ENCODE data around the gene GALNT13. TPM values are rescaled to one million over a fixed set of nuclear protein-coding genes. Genes with fewer than 3 reads are reported as not detected.

The GALNT13 gene
- total RNA-seq, 1 donor: 1.7 TPM

DNA sequence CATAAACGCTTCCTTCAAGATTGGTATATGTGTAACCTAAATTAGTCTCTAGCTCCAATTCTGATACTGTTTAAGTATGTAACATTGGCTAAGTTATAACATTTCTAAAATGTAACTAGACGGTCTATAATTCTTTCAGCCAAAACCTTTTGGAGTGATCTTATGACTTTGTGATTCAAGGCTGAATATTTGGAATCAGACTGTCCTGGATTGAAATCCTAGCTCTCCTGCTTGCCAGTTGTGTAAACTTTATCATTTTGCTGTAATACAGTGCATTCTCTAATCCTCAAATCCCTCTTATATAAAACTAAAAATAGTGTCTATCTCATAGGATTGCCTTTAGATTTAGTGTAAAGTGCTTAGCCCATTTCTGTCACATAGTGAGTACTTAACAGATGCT lies 489.6 kb downstream of the GALNT13 start:
- H3K4me3 ChIP-seq (ENCODE audit: low read depth, low read length): no peak overlapping the region
- DNase-seq (ENCODE audit: low read depth): no peak
- TF ChIP-seq, protein P1, sequence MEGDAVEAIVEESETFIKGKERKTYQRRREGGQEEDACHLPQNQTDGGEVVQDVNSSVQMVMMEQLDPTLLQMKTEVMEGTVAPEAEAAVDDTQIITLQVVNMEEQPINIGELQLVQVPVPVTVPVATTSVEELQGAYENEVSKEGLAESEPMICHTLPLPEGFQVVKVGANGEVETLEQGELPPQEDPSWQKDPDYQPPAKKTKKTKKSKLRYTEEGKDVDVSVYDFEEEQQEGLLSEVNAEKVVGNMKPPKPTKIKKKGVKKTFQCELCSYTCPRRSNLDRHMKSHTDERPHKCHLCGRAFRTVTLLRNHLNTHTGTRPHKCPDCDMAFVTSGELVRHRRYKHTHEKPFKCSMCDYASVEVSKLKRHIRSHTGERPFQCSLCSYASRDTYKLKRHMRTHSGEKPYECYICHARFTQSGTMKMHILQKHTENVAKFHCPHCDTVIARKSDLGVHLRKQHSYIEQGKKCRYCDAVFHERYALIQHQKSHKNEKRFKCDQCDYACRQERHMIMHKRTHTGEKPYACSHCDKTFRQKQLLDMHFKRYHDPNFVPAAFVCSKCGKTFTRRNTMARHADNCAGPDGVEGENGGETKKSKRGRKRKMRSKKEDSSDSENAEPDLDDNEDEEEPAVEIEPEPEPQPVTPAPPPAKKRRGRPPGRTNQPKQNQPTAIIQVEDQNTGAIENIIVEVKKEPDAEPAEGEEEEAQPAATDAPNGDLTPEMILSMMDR (IDR thresholded peaks at IDR 0.05; ENCODE audit: insufficient read depth, low read depth, low read length): no peak

DNA sequence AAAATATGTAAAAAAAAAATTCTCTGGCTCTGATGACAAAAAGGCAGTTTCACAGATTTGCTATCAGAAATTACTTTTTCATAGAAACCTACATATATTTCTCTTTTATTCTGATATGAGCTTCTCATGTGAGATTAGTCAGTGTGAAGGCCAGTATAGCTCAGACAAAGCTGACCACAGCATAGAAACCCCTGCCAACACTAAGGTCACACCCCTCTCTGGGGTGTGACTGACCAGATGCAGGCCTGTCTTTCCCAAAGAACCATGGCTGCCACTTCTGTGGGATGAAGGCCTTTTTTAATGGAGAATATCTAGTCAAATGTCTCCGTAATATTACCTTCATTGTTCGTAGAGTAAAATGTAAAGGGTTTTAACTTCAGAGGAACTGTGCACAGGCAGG lies 496.4 kb downstream of the GALNT13 start:
- no peak overlapping the region for H3K4me3 ChIP-seq (ENCODE audit: low read depth, low read length)
- no peak for DNase-seq (ENCODE audit: low read depth)
- TF ChIP-seq, protein P1 (IDR thresholded peaks at IDR 0.05; ENCODE audit: insufficient read depth, low read depth, low read length): no peak

DNA sequence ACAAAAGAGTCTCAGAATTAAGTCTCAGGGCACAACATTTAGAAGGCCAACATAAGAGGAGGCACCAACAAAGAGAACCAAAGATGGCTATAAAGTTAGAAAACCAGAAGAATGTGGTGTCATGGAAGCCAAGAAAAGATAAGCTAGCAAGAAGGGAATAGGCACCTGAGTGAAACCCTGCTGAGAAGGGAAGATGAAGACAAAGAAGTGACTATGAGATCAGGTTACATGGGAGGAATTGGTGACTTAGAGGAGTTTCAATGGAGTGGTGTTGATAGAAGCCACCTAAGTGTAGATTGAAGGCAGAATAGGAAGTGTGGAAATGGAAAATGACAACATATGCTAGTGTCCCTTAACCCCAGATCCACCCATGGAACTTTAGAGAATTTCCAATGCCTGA lies 499.2 kb downstream of the GALNT13 start:
- DNase-seq (ENCODE audit: low read depth): no peak
- TF ChIP-seq, protein P1 (IDR thresholded peaks at IDR 0.05; ENCODE audit: insufficient read depth, low read depth, low read length): no peak
- H3K4me3 ChIP-seq (ENCODE audit: low read depth, low read length): no peak overlapping the region

DNA sequence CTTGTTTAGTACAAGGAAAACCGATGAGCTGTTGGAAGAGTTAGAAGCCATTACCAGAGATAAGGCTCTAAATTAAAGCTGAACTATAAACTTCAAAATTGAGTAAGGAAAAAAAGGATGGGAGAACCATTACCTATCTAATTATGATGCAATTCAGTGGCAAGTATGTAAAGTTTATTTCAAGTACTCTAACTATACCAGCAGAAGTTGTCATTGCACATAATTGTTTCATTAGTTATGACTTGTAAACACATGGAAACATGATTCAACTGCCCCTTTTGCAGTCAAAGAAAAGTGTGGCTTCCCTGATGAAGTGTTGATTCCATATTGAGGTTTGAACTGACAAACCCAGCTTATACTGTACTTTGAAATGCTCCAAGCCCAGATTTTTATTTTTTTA lies 502.7 kb downstream of the GALNT13 start:
- H3K4me3 ChIP-seq (ENCODE audit: low read depth, low read length): no peak overlapping the region
- no peak for DNase-seq (ENCODE audit: low read depth)
- TF ChIP-seq, protein P1 (IDR thresholded peaks at IDR 0.05; ENCODE audit: insufficient read depth, low read depth, low read length): no peak

DNA sequence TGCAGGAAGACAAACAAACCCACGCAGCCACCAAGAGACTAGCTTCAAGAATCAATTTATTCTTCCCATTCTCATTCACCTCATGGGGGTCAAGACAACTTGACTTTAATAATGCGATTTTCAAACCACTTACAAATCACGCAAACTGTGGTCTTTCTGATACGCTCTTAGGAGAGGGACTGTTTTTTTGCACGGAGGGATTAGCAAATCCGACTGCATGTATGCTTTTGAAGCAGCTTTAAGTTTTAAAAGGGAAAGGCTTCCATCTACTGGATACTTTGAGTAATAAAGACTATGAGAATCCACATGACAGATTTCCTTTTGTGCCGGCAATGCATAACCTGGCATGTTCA lies 503.8 kb downstream of the GALNT13 start:
- TF ChIP-seq, protein P1 (IDR thresholded peaks at IDR 0.05; ENCODE audit: insufficient read depth, low read depth, low read length): peak; percentile 25
- peak overlapping the region; percentile 2 for H3K4me3 ChIP-seq (ENCODE audit: low read depth, low read length)
- DNase-seq (ENCODE audit: low read depth): peak; percentile 52

DNA sequence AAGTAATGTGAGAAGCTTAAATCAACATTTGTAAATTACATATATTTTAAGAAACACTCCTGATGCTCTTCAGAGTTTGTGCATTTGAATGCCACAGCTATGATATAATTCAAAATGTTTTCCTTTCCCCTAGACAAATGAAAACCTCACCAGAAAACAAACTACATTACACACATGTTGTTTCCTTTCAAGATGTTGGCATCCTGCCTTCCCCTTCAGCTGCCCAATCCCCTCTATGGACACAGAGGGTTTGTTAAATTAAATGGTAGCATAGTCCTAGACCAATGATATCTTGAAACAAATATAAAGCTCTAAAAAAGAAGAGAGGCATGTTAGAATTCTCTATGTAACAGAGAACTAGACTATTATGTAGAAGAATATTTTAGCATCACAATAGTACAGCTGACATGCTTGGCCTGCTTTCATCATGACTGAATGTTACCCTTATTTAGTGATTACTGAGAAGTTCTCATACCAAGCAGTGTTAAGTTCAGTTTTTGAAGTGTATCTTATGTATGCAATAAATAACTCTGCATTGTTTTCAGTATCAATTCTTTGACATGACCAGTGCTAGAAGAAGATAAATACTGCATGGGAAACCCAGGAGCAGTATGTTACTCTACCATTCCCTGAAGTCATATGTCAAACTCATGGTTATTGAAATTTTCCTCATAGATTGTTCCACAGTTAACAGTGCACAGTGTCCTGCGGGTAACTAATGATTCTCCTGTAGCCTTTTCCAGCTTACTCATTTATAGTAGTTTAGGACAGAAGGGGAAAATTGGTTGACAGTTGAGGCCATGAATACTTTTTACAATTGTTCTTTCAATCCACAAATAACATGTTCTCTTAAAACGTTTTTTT lies 510.4 kb downstream of the GALNT13 start:
- peak; percentile 2 for DNase-seq (ENCODE audit: low read depth)
- H3K4me3 ChIP-seq (ENCODE audit: low read depth, low read length): no peak overlapping the region
- TF ChIP-seq, protein P1 (IDR thresholded peaks at IDR 0.05; ENCODE audit: insufficient read depth, low read depth, low read length): no peak

DNA sequence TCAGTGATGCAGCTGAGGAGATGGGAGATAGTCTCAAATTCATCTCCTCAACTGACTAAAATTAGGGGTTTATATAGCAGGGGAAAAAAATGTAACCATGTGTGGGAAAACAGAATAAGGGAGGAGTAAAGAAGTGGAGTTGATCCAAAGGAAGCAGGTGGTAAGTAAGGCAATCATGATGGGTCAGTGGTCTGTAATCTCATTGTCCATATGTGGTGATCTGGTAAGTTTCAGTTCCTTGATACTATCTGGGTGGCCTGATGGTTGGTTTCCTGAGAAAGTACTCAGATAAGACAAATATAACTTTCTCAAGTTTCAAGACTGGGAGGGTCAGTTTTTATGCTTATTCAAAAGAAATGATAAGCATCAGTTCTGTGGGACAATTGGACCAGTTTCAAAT lies 514.5 kb downstream of the GALNT13 start:
- TF ChIP-seq, protein P1 (IDR thresholded peaks at IDR 0.05; ENCODE audit: insufficient read depth, low read depth, low read length): no peak
- no peak for DNase-seq (ENCODE audit: low read depth)
- no peak overlapping the region for H3K4me3 ChIP-seq (ENCODE audit: low read depth, low read length)
